Measurements from ENCODE around the gene ZNRF4. TPM values are rescaled to one million over a fixed set of nuclear protein-coding genes. Genes with fewer than 3 reads are reported as not detected.
"Not testable (repeated sequence)": the region's sequence is repeated elsewhere in the genome, so short reads cannot be mapped to it uniquely, and the experiment has no call there.

The ZNRF4 gene
- polyA plus RNA-seq, 1 donor from 2014 or later: not detected

DNA sequence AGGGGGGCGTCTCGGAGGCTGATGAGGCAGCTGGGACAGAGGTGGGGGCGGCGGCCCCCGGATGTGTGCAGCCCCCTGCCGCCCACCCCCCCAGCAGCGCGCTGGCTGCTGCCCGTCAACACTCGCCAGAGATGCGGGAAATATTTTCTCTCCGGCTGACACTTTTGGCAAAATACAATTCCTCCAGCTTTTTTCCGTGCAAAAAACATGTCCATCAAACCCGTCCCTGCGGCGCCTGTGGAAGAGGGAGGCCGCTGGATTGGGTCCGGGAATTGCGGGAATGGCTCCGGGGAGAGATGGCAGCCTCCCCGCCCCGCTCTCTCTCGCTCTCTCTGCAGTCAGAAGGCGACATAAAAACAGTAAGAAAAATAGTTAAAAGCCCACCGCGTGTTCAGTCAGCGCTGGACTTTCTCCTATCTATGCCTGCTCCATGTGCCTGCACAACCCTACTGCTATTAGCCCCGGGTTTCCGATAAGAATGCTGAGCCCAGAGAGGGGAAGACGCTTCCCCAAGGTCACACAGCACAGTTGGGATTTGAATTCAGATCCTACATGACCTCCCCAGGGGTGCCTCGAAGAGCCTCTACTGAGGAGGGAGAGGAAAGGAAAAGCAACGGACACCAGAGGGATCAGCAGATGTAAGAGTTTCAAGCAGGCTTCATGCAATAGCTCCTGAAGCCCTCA, 23.2 kb downstream of the ZNRF4 start:
- no peak overlapping the region for H3K4me3 Mint-ChIP-seq
- H3K4me1 Mint-ChIP-seq: no peaks in the 10 kb centered on the region
- peaks cover 2 to 7% (median 4%) of the 10 kb centered on the region in 3 donors for H3K9me3 Mint-ChIP-seq
- no peak overlapping the region for H3K27ac Mint-ChIP-seq
- H3K27me3 Mint-ChIP-seq: peaks cover 15% of the 10 kb centered on the region
- no peaks in the 10 kb centered on the region for H3K36me3 Mint-ChIP-seq

GRCh38 chr19:5478925-5479588, 23.8 kb downstream of the ZNRF4 start:
- H3K4me1 Mint-ChIP-seq: no peaks in the 10 kb centered on the region
- no peak overlapping the region for H3K4me3 Mint-ChIP-seq
- H3K36me3 Mint-ChIP-seq: no peaks in the 10 kb centered on the region
- H3K27me3 Mint-ChIP-seq: peaks cover 15% of the 10 kb centered on the region
- peaks cover 2 to 7% (median 4%) of the 10 kb centered on the region in 3 donors for H3K9me3 Mint-ChIP-seq
- H3K27ac Mint-ChIP-seq: peak overlapping the region in 1 of 3 donors; percentile 3

GRCh38 chr19:5479958-5480357, 24.7 kb downstream of the ZNRF4 start:
- Mint-ChIP-seq H3K9me3 (peaks cover 2 to 7% (median 4%) of the 10 kb centered on the region in 3 donors), H3K27ac (no peak overlapping the region), H3K36me3 (no peaks in the 10 kb centered on the region), H3K4me1 (no peaks in the 10 kb centered on the region), H3K27me3 (peaks cover 18% of the 10 kb centered on the region), H3K4me3 (no peak overlapping the region)

GRCh38 chr19:5480427-5480836, 25.2 kb downstream of the ZNRF4 start:
- Mint-ChIP-seq H3K36me3 (no peaks in the 10 kb centered on the region), H3K27ac (no peak overlapping the region), H3K9me3 (peaks cover 2 to 9% (median 4%) of the 10 kb centered on the region in 3 donors), H3K4me1 (no peaks in the 10 kb centered on the region), H3K27me3 (peaks cover 18% of the 10 kb centered on the region), H3K4me3 (no peak overlapping the region)

- Mint-ChIP-seq H3K4me1 (no peaks in the 10 kb centered on the region), H3K9me3 (peaks cover 2 to 9% (median 4%) of the 10 kb centered on the region in 3 donors), H3K4me3 (no peak overlapping the region), H3K27ac (no peak overlapping the region), H3K36me3 (no peaks in the 10 kb centered on the region), H3K27me3 (peaks cover 17% of the 10 kb centered on the region)
Measured at GRCh38 chr19:5481957-5482356, 26.7 kb downstream of the ZNRF4 start.

- H3K4me1 Mint-ChIP-seq: no peaks in the 10 kb centered on the region
- no peak overlapping the region for H3K4me3 Mint-ChIP-seq
- H3K27me3 Mint-ChIP-seq: peaks cover 20% of the 10 kb centered on the region
- H3K9me3 Mint-ChIP-seq: peaks cover 2 to 9% (median 4%) of the 10 kb centered on the region in 3 donors
- no peak overlapping the region for H3K27ac Mint-ChIP-seq
- H3K36me3 Mint-ChIP-seq: no peaks in the 10 kb centered on the region
Measured at GRCh38 chr19:5484398-5485285, 29.4 kb downstream of the ZNRF4 start.

DNA sequence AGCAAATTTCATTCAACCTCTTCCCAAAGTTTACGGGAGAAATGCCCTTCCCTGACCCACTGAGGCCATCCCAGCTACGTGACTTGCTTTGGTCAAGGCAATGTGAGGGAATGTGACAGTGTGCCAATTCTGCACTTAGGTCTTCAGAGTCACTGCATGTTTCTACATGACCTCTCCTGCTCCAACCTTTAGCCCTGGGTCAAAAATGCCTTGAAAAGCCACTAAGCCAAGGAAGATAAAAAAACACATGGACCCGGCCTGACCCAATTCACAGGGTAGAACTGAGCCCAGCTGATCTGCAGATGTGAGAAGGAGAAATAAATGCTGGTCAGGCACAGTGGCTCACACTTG, 30.0 kb downstream of the ZNRF4 start:
- peaks cover 16% of the 10 kb centered on the region for H3K27me3 Mint-ChIP-seq
- H3K4me1 Mint-ChIP-seq: no peaks in the 10 kb centered on the region
- H3K4me3 Mint-ChIP-seq: no peak overlapping the region
- H3K9me3 Mint-ChIP-seq: peaks cover 2 to 9% (median 4%) of the 10 kb centered on the region in 3 donors
- H3K36me3 Mint-ChIP-seq: no peaks in the 10 kb centered on the region
- no peak overlapping the region for H3K27ac Mint-ChIP-seq

GRCh38 chr19:5485658-5486057, 30.4 kb downstream of the ZNRF4 start:
- not testable (repeated sequence) for H3K9me3 Mint-ChIP-seq, H3K27ac Mint-ChIP-seq, H3K36me3 Mint-ChIP-seq, H3K4me3 Mint-ChIP-seq, H3K4me1 Mint-ChIP-seq
- peaks cover 19% of the 10 kb centered on the region for H3K27me3 Mint-ChIP-seq

GRCh38 chr19:5487222-5487621, 32.0 kb downstream of the ZNRF4 start:
- H3K4me3 Mint-ChIP-seq: no peak overlapping the region
- H3K27ac Mint-ChIP-seq: no peak overlapping the region
- peaks cover 28% of the 10 kb centered on the region for H3K27me3 Mint-ChIP-seq
- H3K9me3 Mint-ChIP-seq: peaks cover 2 to 5% (median 4%) of the 10 kb centered on the region in 3 donors
- no peaks in the 10 kb centered on the region for H3K36me3 Mint-ChIP-seq
- H3K4me1 Mint-ChIP-seq: no peaks in the 10 kb centered on the region

DNA sequence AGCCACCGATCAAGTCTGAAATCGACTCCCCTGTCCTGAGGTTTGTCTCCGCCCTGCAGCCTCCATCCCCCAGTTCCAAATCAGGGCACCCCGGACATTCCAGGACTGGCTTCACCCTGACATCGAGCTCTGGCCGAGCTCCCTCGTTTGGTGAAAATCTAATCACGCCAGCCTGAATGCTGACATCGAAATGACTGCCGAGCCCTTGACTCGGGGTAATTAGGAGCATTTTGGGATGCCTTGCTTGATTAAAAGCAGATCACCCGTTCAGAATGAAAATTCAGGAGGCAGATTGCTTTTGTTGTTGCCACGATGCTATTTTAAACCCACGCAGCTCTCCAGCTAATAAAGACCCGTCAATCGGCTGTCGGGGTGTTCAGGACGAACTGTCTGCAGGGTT, 34.3 kb downstream of the ZNRF4 start:
- peaks cover 34% of the 10 kb centered on the region for H3K27me3 Mint-ChIP-seq
- peaks cover 0 to 2% (median 0%) of the 10 kb centered on the region in 3 donors for H3K9me3 Mint-ChIP-seq

DNA sequence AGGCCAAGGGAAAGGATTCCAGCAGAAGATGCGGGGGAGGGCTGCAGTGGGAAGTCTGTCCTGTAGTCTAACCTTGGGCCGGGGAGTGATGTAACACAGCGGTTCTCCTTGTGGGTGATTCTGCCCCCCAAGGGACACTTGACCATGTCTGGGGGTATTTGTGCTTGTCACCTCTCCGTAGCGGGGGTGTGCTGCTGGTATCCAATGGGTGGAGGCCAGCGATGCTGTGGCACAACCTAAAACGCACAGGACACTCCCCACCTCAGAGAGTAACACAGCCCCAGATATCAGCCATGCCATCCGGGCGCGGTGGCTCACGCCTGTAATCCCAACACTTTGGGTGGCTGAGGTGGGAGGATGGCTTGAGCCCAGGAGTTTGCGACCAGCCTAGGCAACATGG, 36.3 kb downstream of the ZNRF4 start:
- H3K4me1 Mint-ChIP-seq: peaks cover 0 to 1% (median 0%) of the 10 kb centered on the region in 3 donors
- H3K27ac Mint-ChIP-seq: no peak overlapping the region
- H3K36me3 Mint-ChIP-seq: no peaks in the 10 kb centered on the region
- H3K9me3 Mint-ChIP-seq: no peaks in the 10 kb centered on the region
- peaks cover 38% of the 10 kb centered on the region for H3K27me3 Mint-ChIP-seq
- H3K4me3 Mint-ChIP-seq: no peak overlapping the region

More for the DNA sequence above, 34.3 kb downstream of the ZNRF4 start:
- Mint-ChIP-seq H3K36me3 (no peaks in the 10 kb centered on the region), H3K4me3 (no peak overlapping the region), H3K27ac (no peak overlapping the region), H3K4me1 (peaks cover 0 to 1% (median 0%) of the 10 kb centered on the region in 3 donors)

DNA sequence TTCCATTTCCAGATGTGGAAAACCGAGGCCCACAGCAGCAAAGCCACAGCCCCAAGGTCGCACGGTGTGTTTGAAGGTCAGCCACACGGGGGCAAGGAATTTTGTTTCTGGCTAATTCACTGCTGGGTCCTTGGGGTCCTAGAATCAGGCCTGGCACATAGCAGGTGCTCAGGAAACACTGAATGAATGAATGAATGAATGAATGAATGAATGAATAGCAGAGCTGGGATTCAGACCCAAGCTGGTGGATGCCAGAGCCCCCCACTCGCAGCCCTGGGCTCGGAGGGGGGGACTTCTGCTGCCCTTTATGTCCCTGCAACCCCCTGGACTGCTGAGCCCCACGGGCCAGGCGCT, 37.0 kb downstream of the ZNRF4 start:
- H3K36me3 Mint-ChIP-seq: no peaks in the 10 kb centered on the region
- H3K27ac Mint-ChIP-seq: no peak overlapping the region
- H3K4me3 Mint-ChIP-seq: no peak overlapping the region
- H3K27me3 Mint-ChIP-seq: peaks cover 40% of the 10 kb centered on the region
- peaks cover 0 to 1% (median 0%) of the 10 kb centered on the region in 3 donors for H3K4me1 Mint-ChIP-seq
- H3K9me3 Mint-ChIP-seq: no peaks in the 10 kb centered on the region

GRCh38 chr19:5492635-5493409, 37.6 kb downstream of the ZNRF4 start:
- Mint-ChIP-seq H3K36me3 (no peaks in the 10 kb centered on the region), H3K27me3 (peaks cover 38% of the 10 kb centered on the region), H3K4me3 (no peak overlapping the region), H3K9me3 (no peaks in the 10 kb centered on the region), H3K4me1 (peaks cover 0 to 1% (median 0%) of the 10 kb centered on the region in 3 donors), H3K27ac (no peak overlapping the region)

- Mint-ChIP-seq H3K4me1 (peaks cover 0 to 1% (median 0%) of the 10 kb centered on the region in 3 donors), H3K27ac (no peak overlapping the region), H3K4me3 (peak overlapping the region in 1 of 4 donors; percentile 63), H3K27me3 (peaks cover 43% of the 10 kb centered on the region), H3K36me3 (no peaks in the 10 kb centered on the region), H3K9me3 (no peaks in the 10 kb centered on the region)
Measured at GRCh38 chr19:5494773-5495172, 39.6 kb downstream of the ZNRF4 start.

Data from IgD-negative memory B cell (primary cell).